Activated T-helper 1 cell treated with anti-CD3 and anti-CD28 coated beads, Interleukin-2, amount 50 U/mL, for 16 hours (primary cell): Measurements from ENCODE around the gene CCL14.
"Not testable (repeated sequence)": the region's sequence is repeated elsewhere in the genome, so short reads cannot be mapped to it uniquely, and the experiment has no call there.

Experiments
- DNase-seq, 2 donors: peaks; one replicate each; pipeline ENCODE4 v3.0.0-alpha.2; 2020; ENCODE audit warnings: low read depth in 1 of 2, low spot score in 1 of 2

Gene CCL14

GRCh38 chr17:35943537-35943936 is 43.0 kb downstream of the CCL14 start, which contains the start of gene LYZL6:
Gene LYZL6, minus strand, starts transcription at chr17:35943713. Its CDS starts 4,357 bp downstream, at chr17:35939356.
- no peak for DNase-seq

GRCh38 chr17:35942588-35943186 is 43.8 kb downstream of the CCL14 start:
- DNase-seq: no peak

GRCh38 chr17:35938492-35938891 is 48.0 kb downstream of the CCL14 start:
- not testable (repeated sequence) for DNase-seq

- DNase-seq: no peak
Observed at GRCh38 chr17:35936063-35936462, 50.5 kb downstream of the CCL14 start.

- no peak for DNase-seq
Observed at GRCh38 chr17:35934760-35935159, 51.8 kb downstream of the CCL14 start.
